OCI-LY3 (cell line): ENCODE measurements around the gene FMNL2.

ENCODE experiments used
- H2AFZ ChIP-seq: fragments of 200-600, 300-600 bp; shearing (Covaris generic); 2 replicates; pipeline ENCODE4 v1.6.0; 2014; ENCODE audit warnings: antibody characterized with exemption, low read depth, low read length
- H3K27ac ChIP-seq: fragments of 200-600, 300-600 bp; sonication (generic); 2 replicates; pipeline ENCODE4 v1.5.1; 2014; ENCODE audit warnings: mild to moderate bottlenecking, low read length, moderate library complexity, mixed read lengths
- H3K27me3 ChIP-seq: fragments of 200-600, 300-600 bp; sonication (generic); 2 replicates; pipeline ENCODE4 v1.6.1; 2014; ENCODE audit warnings: low read depth, low read length, mixed read lengths
- H3K36me3 ChIP-seq: fragments of 200-600, 300-600 bp; sonication (generic); replicated peaks from 2 replicates; pipeline ENCODE3; 2014; ENCODE audit warnings: low read depth, low read length, mixed read lengths
- H3K4me1 ChIP-seq: fragments of 300-600, 200-600 bp; sonication (generic); 2 replicates; pipeline ENCODE4 v1.6.1; 2014; ENCODE audit warnings: low read length, mixed read lengths
- H3K4me2 ChIP-seq: fragments of 200-600, 300-600 bp; sonication (generic); 2 replicates; pipeline ENCODE4 v1.6.1; 2014; ENCODE audit warnings: low read length, mixed read lengths
- H3K4me3 ChIP-seq: fragments of 300-600, 200-600 bp; sonication (generic); 2 replicates; pipeline ENCODE4 v1.5.1; 2014; ENCODE audit warnings: antibody characterized with exemption, mild to moderate bottlenecking, low read length, moderate library complexity
- H3K79me2 ChIP-seq: fragments of 300-600, 200-600 bp; shearing (Covaris generic); 2 replicates; pipeline ENCODE4 v1.6.1; 2014; ENCODE audit warnings: mild to moderate bottlenecking, low read length, mixed read lengths
- H3K9ac ChIP-seq: fragments of 300-600, 200-600 bp; shearing (Covaris generic); 2 replicates; pipeline ENCODE4 v1.6.0; 2014; ENCODE audit warnings: mild to moderate bottlenecking, low read length, moderate library complexity
- H3K9me3 ChIP-seq: fragments of 200-600, 300-600 bp; shearing (Covaris generic); 2 replicates; pipeline ENCODE4 v1.6.1; 2014; ENCODE audit warnings: low read length, mixed read lengths; ENCODE audit not compliant: insufficient read depth
- H4K20me1 ChIP-seq: fragments of 200-600, 300-600 bp; sonication (generic); 2 replicates; pipeline ENCODE4 v1.6.1; 2016; ENCODE audit warnings: low read length, mixed read lengths; ENCODE audit not compliant: insufficient read depth
- EZH2phosphoT487 ChIP-seq: fragments of 200-600 bp; shearing (Covaris generic); IDR thresholded peaks from 2 replicates; pipeline ENCODE4 v1.6.1; 2018; ENCODE audit warnings: antibody characterized with exemption, mixed run types, low read depth
- TF ChIP-seq, protein P1 (sequence below): fragments of 200-600, 300-600 bp; sonication (generic); IDR thresholded peaks from 2 replicates; pipeline ENCODE4 v1.5.1; 2014; ENCODE audit warnings: antibody characterized with exemption, low read length, low read depth

The FMNL2 gene

GRCh38 chr2:152678808-152679207, 343.8 kb downstream of the FMNL2 start:
- H3K36me3 ChIP-seq, result peaks cover 50% of the 10 kb centered on the region

DNA sequence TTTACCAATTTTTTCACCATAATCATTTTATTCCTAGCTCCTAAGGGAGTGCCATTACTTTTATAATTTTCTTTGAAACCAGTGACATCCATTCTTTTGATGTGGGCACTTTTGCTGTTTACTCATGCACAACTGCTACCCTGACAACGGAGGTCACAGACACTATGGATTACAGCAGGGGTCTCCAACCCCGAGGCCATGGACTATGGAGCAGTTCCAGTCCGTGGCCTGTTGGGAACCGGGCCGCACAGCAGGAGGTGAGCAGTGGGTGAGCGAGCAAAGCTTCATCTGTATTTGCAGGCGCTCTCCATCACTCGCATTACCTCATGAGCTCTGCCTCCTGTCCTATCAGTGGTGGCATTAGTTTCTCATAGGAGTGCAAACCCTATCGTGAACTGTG, 347.7 kb downstream of the FMNL2 start:
- no peak overlapping the region for H3K27ac ChIP-seq
- H3K79me2 ChIP-seq, result peaks cover 56% of the 10 kb centered on the region
- no peak for TF ChIP-seq EZH2phosphoT487
- TF ChIP-seq, protein P1, sequence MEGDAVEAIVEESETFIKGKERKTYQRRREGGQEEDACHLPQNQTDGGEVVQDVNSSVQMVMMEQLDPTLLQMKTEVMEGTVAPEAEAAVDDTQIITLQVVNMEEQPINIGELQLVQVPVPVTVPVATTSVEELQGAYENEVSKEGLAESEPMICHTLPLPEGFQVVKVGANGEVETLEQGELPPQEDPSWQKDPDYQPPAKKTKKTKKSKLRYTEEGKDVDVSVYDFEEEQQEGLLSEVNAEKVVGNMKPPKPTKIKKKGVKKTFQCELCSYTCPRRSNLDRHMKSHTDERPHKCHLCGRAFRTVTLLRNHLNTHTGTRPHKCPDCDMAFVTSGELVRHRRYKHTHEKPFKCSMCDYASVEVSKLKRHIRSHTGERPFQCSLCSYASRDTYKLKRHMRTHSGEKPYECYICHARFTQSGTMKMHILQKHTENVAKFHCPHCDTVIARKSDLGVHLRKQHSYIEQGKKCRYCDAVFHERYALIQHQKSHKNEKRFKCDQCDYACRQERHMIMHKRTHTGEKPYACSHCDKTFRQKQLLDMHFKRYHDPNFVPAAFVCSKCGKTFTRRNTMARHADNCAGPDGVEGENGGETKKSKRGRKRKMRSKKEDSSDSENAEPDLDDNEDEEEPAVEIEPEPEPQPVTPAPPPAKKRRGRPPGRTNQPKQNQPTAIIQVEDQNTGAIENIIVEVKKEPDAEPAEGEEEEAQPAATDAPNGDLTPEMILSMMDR, result no peak
- H4K20me1 ChIP-seq, result 0 out of 2 replicates have a peak, but pooled peaks cover 7% of the 10 kb centered on the region
- H2AFZ ChIP-seq, result no peak overlapping the region
- H3K4me3 ChIP-seq, result no peak overlapping the region
- no peaks in the 10 kb centered on the region for H3K9me3 ChIP-seq
- H3K9ac ChIP-seq, result no peak overlapping the region
- H3K4me2 ChIP-seq, result no peak overlapping the region
- peaks cover 43% of the 10 kb centered on the region for H3K36me3 ChIP-seq
- peaks cover 7% of the 10 kb centered on the region for H3K4me1 ChIP-seq
- H3K27me3 ChIP-seq, result no peaks in the 10 kb centered on the region

More at GRCh38 chr2:152678808-152679207, 343.8 kb downstream of the FMNL2 start:
- no peak overlapping the region for H2AFZ ChIP-seq
- peaks cover 7% of the 10 kb centered on the region for H3K4me1 ChIP-seq
- H3K9me3 ChIP-seq, result no peaks in the 10 kb centered on the region
- H3K79me2 ChIP-seq, result peaks cover 18% of the 10 kb centered on the region
- H3K9ac ChIP-seq, result no peak overlapping the region
- H3K27ac ChIP-seq, result no peak overlapping the region
- TF ChIP-seq, protein P1, result no peak
- no peak for TF ChIP-seq EZH2phosphoT487
- H3K4me2 ChIP-seq, result no peak overlapping the region
- no peaks in the 10 kb centered on the region for H4K20me1 ChIP-seq
- no peaks in the 10 kb centered on the region for H3K27me3 ChIP-seq
- H3K4me3 ChIP-seq, result no peak overlapping the region

GRCh38 chr2:152683400-152683799, 348.4 kb downstream of the FMNL2 start:
- H2AFZ ChIP-seq, result no peak overlapping the region
- H3K36me3 ChIP-seq, result peaks cover 48% of the 10 kb centered on the region
- H3K27me3 ChIP-seq, result no peaks in the 10 kb centered on the region
- no peak overlapping the region for H3K4me3 ChIP-seq
- TF ChIP-seq, protein P1, result no peak
- TF ChIP-seq EZH2phosphoT487, result no peak
- peaks cover 7% of the 10 kb centered on the region for H3K4me1 ChIP-seq
- H3K27ac ChIP-seq, result no peak overlapping the region
- H3K9ac ChIP-seq, result no peak overlapping the region
- 0 out of 2 replicates have a peak, but pooled peaks cover 7% of the 10 kb centered on the region for H4K20me1 ChIP-seq
- H3K79me2 ChIP-seq, result peaks cover 63% of the 10 kb centered on the region
- H3K9me3 ChIP-seq, result no peaks in the 10 kb centered on the region
- H3K4me2 ChIP-seq, result no peak overlapping the region

GRCh38 chr2:152686321-152686720, 351.3 kb downstream of the FMNL2 start:
- H3K9ac ChIP-seq, result no peak overlapping the region
- H3K4me1 ChIP-seq, result peaks cover 6% of the 10 kb centered on the region
- peaks cover 80% of the 10 kb centered on the region for H3K79me2 ChIP-seq
- H3K27ac ChIP-seq, result no peak overlapping the region
- TF ChIP-seq, protein P1, result no peak
- no peak for TF ChIP-seq EZH2phosphoT487
- H3K4me3 ChIP-seq, result no peak overlapping the region
- H3K27me3 ChIP-seq, result no peaks in the 10 kb centered on the region
- H2AFZ ChIP-seq, result no peak overlapping the region
- no peak overlapping the region for H3K4me2 ChIP-seq
- H3K9me3 ChIP-seq, result no peaks in the 10 kb centered on the region
- H3K36me3 ChIP-seq, result peaks cover 35% of the 10 kb centered on the region
- H4K20me1 ChIP-seq, result 0 out of 2 replicates have a peak, but pooled peaks cover 7% of the 10 kb centered on the region
